K562 (cell line): ENCODE results near the gene SNX18. TPM values are rescaled to one million over a fixed set of nuclear protein-coding genes. Genes with fewer than 3 reads are reported as not detected.

ENCODE experiments used
- ATAC-seq: fragments of 200-7000 bp; cut with Tn5 transposase; 3 replicates; pipeline ENCODE4 v1.9.1; 2020; ENCODE audit warnings: moderate library complexity
- BruUV-seq: library from RNA; stranded (reverse); fragments of 400-500 nt; replicated peaks from 2 replicates; lab custom pipeline; 2021; lab: Mats Ljungman, UMichigan
- CTCF ChIA-PET: fragments of 300-600 bp; formaldehyde crosslinking; extraction: SDS; loops from one replicate; lab custom pipeline; 2021; ENCODE audit warnings: low intra/inter-chr PET ratio; lab: Yijun Ruan, JAX
- POLR2A ChIA-PET: fragments of 300-600, 350-650 bp; sonication (Branson Sonifier 250); formaldehyde crosslinking; extraction: SDS; loops from one replicate; lab custom pipeline; 2021; ENCODE audit warnings: antibody characterized with exemption, inconsistent platforms; lab: Yijun Ruan, JAX
- DNase-seq, 4 experiments: peaks; one replicate each; pipeline versions ENCODE4 v3.0.0 to v3.0.0-alpha.2; 2011 to 2018; ENCODE audit warnings: low spot score in 3 of 4, mixed read lengths in 3 of 4; ENCODE audit errors: extremely low read depth in 1 of 4
- FAIRE-seq: peaks from 2 replicates; lab custom pipeline; 2011; peaks lifted over from hg19 to GRCh38; lab: Jason Lieb, UNC
- H2AFZ ChIP-seq: 2 replicates; pipeline ENCODE4 v1.6.0; 2011; ENCODE audit warnings: low read depth, low read length, control low read depth, inconsistent platforms
- H3K27ac ChIP-seq: fragments of 200-600 bp; 3 replicates; pipeline ENCODE4 v1.8.0; 2011; ENCODE audit warnings: low read depth, mild to moderate bottlenecking, control low read depth, inconsistent platforms, low read length, moderate library complexity, mixed read lengths; ENCODE audit errors: extremely low read depth
- H3K27me3 ChIP-seq, 2 experiments: fragments of 300-600 bp in 1 of 2; 2 replicates in 1 of 2; 3 replicates in 1 of 2; pipeline versions ENCODE4 v1.6.0 to v1.8.0; 2011; ENCODE audit warnings: inconsistent platforms in 2 of 2, low read length in 2 of 2, mild to moderate bottlenecking in 1 of 2, mixed read lengths in 1 of 2, moderate library complexity in 1 of 2; ENCODE audit not compliant: control insufficient read depth in 2 of 2, insufficient read depth in 2 of 2
- H3K36me3 ChIP-seq: fragments of 300-600 bp; 3 replicates; pipeline ENCODE4 v1.8.0; 2011; ENCODE audit warnings: mild to moderate bottlenecking, low read length, inconsistent platforms; ENCODE audit not compliant: control insufficient read depth, insufficient read depth
- H3K4me1 ChIP-seq, 2 experiments: fragments of 200-600 bp in 1 of 2; replicated peaks in 1 of 2; 2 replicates in 1 of 2; 3 replicates in 1 of 2; pipeline versions ENCODE4 v1.5.1 to v1.8.0; 2011; ENCODE audit warnings: inconsistent platforms in 2 of 2, low read length in 2 of 2, mild to moderate bottlenecking in 1 of 2, mixed read lengths in 1 of 2, moderate library complexity in 1 of 2; ENCODE audit not compliant: control insufficient read depth in 2 of 2, insufficient read depth in 2 of 2
- H3K4me2 ChIP-seq: 2 replicates; pipeline ENCODE4 v1.6.1; 2011; ENCODE audit warnings: low read length, control low read depth, inconsistent platforms, mixed read lengths; ENCODE audit not compliant: insufficient read depth
- H3K4me3 ChIP-seq: fragments of 200-600 bp; sonication (generic), shearing (Covaris generic); 2 replicates; pipeline ENCODE4 v1.5.1; 2016; ENCODE audit warnings: control low read depth, inconsistent platforms
- H3K79me2 ChIP-seq: fragments of 200-600 bp; 3 replicates; pipeline ENCODE4 v1.8.0; 2011; ENCODE audit warnings: low read length, inconsistent platforms; ENCODE audit not compliant: control insufficient read depth, insufficient read depth
- H3K9ac ChIP-seq, 2 experiments: 2 replicates each; pipeline versions ENCODE4 v1.6.0 to v1.6.1; 2011; ENCODE audit warnings: low read depth in 2 of 2, low read length in 2 of 2, control low read depth in 1 of 2, inconsistent platforms in 1 of 2, mild to moderate bottlenecking in 1 of 2, mixed read lengths in 1 of 2; ENCODE audit not compliant: insufficient read depth in 1 of 2
- H3K9me1 ChIP-seq: one replicate; pipeline ENCODE4 v1.6.0; 2011; ENCODE audit warnings: inconsistent platforms, mild to moderate bottlenecking, low read length, moderate library complexity; ENCODE audit not compliant: control insufficient read depth, insufficient read depth
- H3K9me3 ChIP-seq: replicated peaks from 2 replicates; pipeline ENCODE4 v1.5.1; 2011; ENCODE audit warnings: low read depth, low read length, inconsistent platforms; ENCODE audit not compliant: control insufficient read depth, insufficient read depth
- H4K20me1 ChIP-seq: replicated peaks from 2 replicates; pipeline ENCODE4 v1.6.1; 2011; ENCODE audit warnings: low read length, inconsistent platforms, mixed read lengths; ENCODE audit not compliant: control insufficient read depth, insufficient read depth
- DPF2 ChIP-seq: fragments of 450-650 bp; IDR thresholded peaks from 2 replicates; pipeline ENCODE4 v1.6.1; 2016
- FOS ChIP-seq: IDR thresholded peaks from 3 replicates; pipeline ENCODE4 v1.6.1; 2011; ENCODE audit not compliant: insufficient read length; ENCODE audit errors: extremely low read depth
- FOSL1 ChIP-seq: fragments of 200-800 bp; sonication (Bioruptor generic); conservative IDR thresholded peaks from 2 replicates; pipeline ENCODE4 v1.6.1; 2016; ENCODE audit warnings: missing genetic modification characterization, missing compliant biosample characterization
- FOXA3 ChIP-seq, 2 experiments: fragments of 450-650 bp in 1 of 2; sonication (generic) in 1 of 2; formaldehyde crosslinking; IDR thresholded peaks in 1 of 2; conservative IDR thresholded peaks in 1 of 2; 2 replicates each; pipeline versions ENCODE4 v1.4.0 to v1.8.0; 2020 to 2022; ENCODE audit warnings: mild to moderate bottlenecking in 2 of 2, missing genetic modification reagents in 1 of 2
- KDM1A ChIP-seq, 2 experiments: fragments of 450-650 bp; IDR thresholded peaks; 2 replicates each; pipeline ENCODE4 v1.6.1; 2016; ENCODE audit warnings: mild to moderate bottlenecking in 2 of 2
- MAFF ChIP-seq: IDR thresholded peaks from 2 replicates; pipeline ENCODE4 v1.6.1; 2012; ENCODE audit warnings: low read length, improper control_type of control experiment
- MAZ ChIP-seq, 2 experiments: fragments of 450-650 bp in 1 of 2; sonication (generic) in 1 of 2; formaldehyde crosslinking; IDR thresholded peaks in 1 of 2; conservative IDR thresholded peaks in 1 of 2; 2 replicates each; pipeline versions ENCODE4 v1.4.0 to v1.5.0; 2020; ENCODE audit warnings: mild to moderate bottlenecking in 1 of 2, missing genetic modification reagents in 1 of 2
- RBM17 ChIP-seq: fragments of 200-400 bp; formaldehyde crosslinking; IDR thresholded peaks from 2 replicates; pipeline ENCODE4 v1.6.1; 2017; ENCODE audit warnings: low read depth, mild to moderate bottlenecking, low read length, borderline replicate concordance
- RFX7 ChIP-seq: fragments of 250-450 bp; sonication (Bioruptor Pico); IDR thresholded peaks from 2 replicates; pipeline ENCODE4 v1.5.1; 2021; ENCODE audit warnings: mild to moderate bottlenecking
- SREBF1 ChIP-seq: fragments of 150-350 bp; IDR thresholded peaks from 2 replicates; pipeline ENCODE4 v1.6.1; 2014; ENCODE audit warnings: antibody characterized with exemption, low read depth, low read length, borderline replicate concordance
- SRSF7 ChIP-seq: fragments of 200-400 bp; formaldehyde crosslinking; optimal IDR thresholded peaks from 2 replicates; pipeline ENCODE3; 2017; ENCODE audit warnings: mild to moderate bottlenecking, low read depth, low read length
- TAF7 ChIP-seq: fragments of 450-650 bp; IDR thresholded peaks from 2 replicates; pipeline ENCODE4 v1.6.1; 2016; ENCODE audit warnings: missing genetic modification characterization, missing compliant biosample characterization
- ZNF696 ChIP-seq: fragments of 250-450 bp; sonication (Bioruptor Pico); conservative IDR thresholded peaks from 2 replicates; pipeline ENCODE4 v1.4.0; 2020; ENCODE audit warnings: mild to moderate bottlenecking, moderate library complexity
- WGBS: fragments of 100-300 bp; shearing (Covaris generic); methylation state at CpG from one replicate; pipeline ENCODE4 v1.1.6; 2016; ENCODE audit warnings: low coverage, mixed read lengths; ENCODE audit not compliant: insufficient coverage; ENCODE audit errors: missing lambda C conversion rate; 5-methylcytosine and 5-hydroxymethylcytosine counted together
- in situ Hi-C: fragments of 300-500 bp; cut with MboI; formaldehyde crosslinking; loops from 4 replicates; pipeline ENCODE4 v1.15.0; 2018; ENCODE audit warnings: inconsistent platforms, mixed read lengths
- intact Hi-C: fragments of 100-400 bp; cut with micrococcal nuclease; formaldehyde crosslinking; loops from 2 replicates; pipeline ENCODE4 v1.14.2; 2022
- polyA plus RNA-seq, 8 experiments: library from polyadenylated mRNA; depleted of rRNA in 4 of 8; stranded (reverse) in 5 of 8; unstranded in 3 of 8; fragments of >200 nt; fragmentation: Nextera tagmentation in 2 of 8; fragmentation: Illumina TruSeq in 1 of 8; extraction: Ambion mirVana in 2 of 8; extraction: Trizol in 1 of 8; gene quantifications; 2 replicates each; pipeline versions ENCODE4 v1.2.1 to v1.2.3, GENCODE V29; 2011 to 2014; ENCODE audit warnings: inconsistent platforms in 1 of 8, missing spikeins in 1 of 8
- total RNA-seq, 7 experiments: library from RNA; depleted of rRNA in 6 of 7; stranded (reverse); fragments of >200 nt in 6 of 7; fragmentation: Illumina TruSeq in 2 of 7; extraction: Trizol in 2 of 7; gene quantifications; 2 replicates each; pipeline versions ENCODE4 v1.2.1 to v1.2.3, GENCODE V29; 2011 to 2021; ENCODE audit warnings: low replicate concordance in 1 of 7
- TF ChIP-seq, protein P1 (sequence below): fragments of 450-650 bp; formaldehyde crosslinking; IDR thresholded peaks from 2 replicates; pipeline ENCODE4 v1.4.0; 2022; ENCODE audit warnings: mild to moderate bottlenecking, moderate library complexity
- TF ChIP-seq, protein P2 (sequence below), 2 experiments: fragments of 450-650 bp; formaldehyde crosslinking in 1 of 2; IDR thresholded peaks; 2 replicates each; pipeline versions ENCODE4 v1.4.0 to v1.6.1; 2014 to 2020; ENCODE audit warnings: mild to moderate bottlenecking in 2 of 2, borderline replicate concordance in 1 of 2, low read depth in 1 of 2

The SNX18 gene
- total and polyA plus RNA-seq, 9 of the 15 experiments (the other 6 are each of a cell fraction or from before 2014, with no cell fraction given) = 2.3 to 8.8 (median 6.0) TPM

DNA sequence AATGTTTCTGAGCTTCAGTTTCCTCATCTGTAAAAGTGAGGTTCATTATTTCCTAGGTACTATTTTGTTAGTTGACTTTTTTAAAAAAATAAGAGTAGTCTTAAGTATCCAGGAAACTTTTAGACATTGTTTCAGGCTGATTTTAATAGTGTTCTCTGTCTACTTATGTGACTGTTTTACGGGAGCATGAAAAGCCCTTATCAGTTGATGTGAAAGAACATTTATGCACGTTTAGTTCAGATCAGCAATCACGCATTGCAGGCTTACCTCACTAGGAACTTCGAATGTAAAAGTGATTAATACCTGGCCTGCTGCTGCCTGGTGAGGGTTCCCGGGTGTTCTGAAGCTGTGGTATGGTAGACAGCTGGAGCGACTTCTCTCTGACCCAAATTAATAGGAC, 8.1 kb downstream of the SNX18 start:
- intact Hi-C loops = no loop called here
- Histone ChIP-seq H3K4me2 (no peak overlapping the region), H3K9me1 (no peaks in the 10 kb centered on the region), H3K9me3 (no peaks in the 10 kb centered on the region), H3K36me3 (no peaks in the 10 kb centered on the region), H2AFZ (no peak overlapping the region), H4K20me1 (peaks cover 5% of the 10 kb centered on the region; the same call in 1 of the 2 replicates), H3K79me2 (peaks cover 9% of the 10 kb centered on the region; the same call in 1 of the 3 replicates), H3K4me3 (no peak overlapping the region), H3K4me1 (peaks cover 0 to 4% of the 10 kb centered on the region in 2 experiments; a peak in 3 of 5 replicates), H3K27ac (no peak overlapping the region), H3K27me3 (no peaks in the 10 kb centered on the region), H3K9ac (no peak overlapping the region)
- DNase-seq = no peak
- in situ Hi-C loops = no loop called here
- no TSS peak for BruUV-seq
- no peak for FAIRE-seq
- 46% methylated on average over 6 of the region's 6 CpGs for WGBS
- ChIA-PET CTCF (no interaction called here), POLR2A (interaction anchor here (0.7 to 1.0 kb wide), 4 partner anchors 12 to 313 kb away, joined by 4 to 5 read pairs (median 4); no protein-coding TSS in a partner anchor)
- ATAC-seq = no peak
- no peak for TF ChIP-seq FOSL1 (tag)
- TF ChIP-seq RBM17 = no peak
- no peak for TF ChIP-seq SRSF7
- TF ChIP-seq, protein P1, sequence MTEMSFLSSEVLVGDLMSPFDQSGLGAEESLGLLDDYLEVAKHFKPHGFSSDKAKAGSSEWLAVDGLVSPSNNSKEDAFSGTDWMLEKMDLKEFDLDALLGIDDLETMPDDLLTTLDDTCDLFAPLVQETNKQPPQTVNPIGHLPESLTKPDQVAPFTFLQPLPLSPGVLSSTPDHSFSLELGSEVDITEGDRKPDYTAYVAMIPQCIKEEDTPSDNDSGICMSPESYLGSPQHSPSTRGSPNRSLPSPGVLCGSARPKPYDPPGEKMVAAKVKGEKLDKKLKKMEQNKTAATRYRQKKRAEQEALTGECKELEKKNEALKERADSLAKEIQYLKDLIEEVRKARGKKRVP (CRISPR knock-in tag) = no peak
- no peak for TF ChIP-seq SREBF1
- TF ChIP-seq KDM1A (IDR thresholded peaks at IDR 0.05) = no peak
- TF ChIP-seq, protein P2, sequence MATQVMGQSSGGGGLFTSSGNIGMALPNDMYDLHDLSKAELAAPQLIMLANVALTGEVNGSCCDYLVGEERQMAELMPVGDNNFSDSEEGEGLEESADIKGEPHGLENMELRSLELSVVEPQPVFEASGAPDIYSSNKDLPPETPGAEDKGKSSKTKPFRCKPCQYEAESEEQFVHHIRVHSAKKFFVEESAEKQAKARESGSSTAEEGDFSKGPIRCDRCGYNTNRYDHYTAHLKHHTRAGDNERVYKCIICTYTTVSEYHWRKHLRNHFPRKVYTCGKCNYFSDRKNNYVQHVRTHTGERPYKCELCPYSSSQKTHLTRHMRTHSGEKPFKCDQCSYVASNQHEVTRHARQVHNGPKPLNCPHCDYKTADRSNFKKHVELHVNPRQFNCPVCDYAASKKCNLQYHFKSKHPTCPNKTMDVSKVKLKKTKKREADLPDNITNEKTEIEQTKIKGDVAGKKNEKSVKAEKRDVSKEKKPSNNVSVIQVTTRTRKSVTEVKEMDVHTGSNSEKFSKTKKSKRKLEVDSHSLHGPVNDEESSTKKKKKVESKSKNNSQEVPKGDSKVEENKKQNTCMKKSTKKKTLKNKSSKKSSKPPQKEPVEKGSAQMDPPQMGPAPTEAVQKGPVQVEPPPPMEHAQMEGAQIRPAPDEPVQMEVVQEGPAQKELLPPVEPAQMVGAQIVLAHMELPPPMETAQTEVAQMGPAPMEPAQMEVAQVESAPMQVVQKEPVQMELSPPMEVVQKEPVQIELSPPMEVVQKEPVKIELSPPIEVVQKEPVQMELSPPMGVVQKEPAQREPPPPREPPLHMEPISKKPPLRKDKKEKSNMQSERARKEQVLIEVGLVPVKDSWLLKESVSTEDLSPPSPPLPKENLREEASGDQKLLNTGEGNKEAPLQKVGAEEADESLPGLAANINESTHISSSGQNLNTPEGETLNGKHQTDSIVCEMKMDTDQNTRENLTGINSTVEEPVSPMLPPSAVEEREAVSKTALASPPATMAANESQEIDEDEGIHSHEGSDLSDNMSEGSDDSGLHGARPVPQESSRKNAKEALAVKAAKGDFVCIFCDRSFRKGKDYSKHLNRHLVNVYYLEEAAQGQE (IDR thresholded peaks at IDR 0.05; ENCODE audit: borderline replicate concordance) = no peak
- TF ChIP-seq, protein P2 (CRISPR knock-in tag; IDR thresholded peaks at IDR 0.05; ENCODE audit: low read depth) = no peak
- TF ChIP-seq FOXA3 (CRISPR knock-in tag; conservative IDR thresholded peaks at IDR 0.05 in 1 of 2, IDR thresholded peaks at IDR 0.05 in 1 of 2) = no peak
- no peak for TF ChIP-seq MAFF
- TF ChIP-seq ZNF696 (CRISPR knock-in tag) = no peak
- TF ChIP-seq DPF2 = no peak
- TF ChIP-seq MAZ (CRISPR knock-in tag; conservative IDR thresholded peaks at IDR 0.05 in 1 of 2, IDR thresholded peaks at IDR 0.05 in 1 of 2) = no peak
- no peak for TF ChIP-seq FOS
- TF ChIP-seq RFX7 = no peak
- no peak for TF ChIP-seq TAF7 (tag)
